ENCODE measurements around the gene PITPNC1.
"Not testable (repeated sequence)": the region's sequence is repeated elsewhere in the genome, so short reads cannot be mapped to it uniquely, and the experiment has no call there.

PITPNC1 gene

GRCh38 chr17:67557921-67558320, 180.8 kb downstream of the PITPNC1 start:
- no peak for DNase-seq

- DNase-seq = no peak
Measured at GRCh38 chr17:67558740-67559380, 181.8 kb downstream of the PITPNC1 start.

- DNase-seq = no peak
Measured at GRCh38 chr17:67559381-67559966, 182.4 kb downstream of the PITPNC1 start.

DNA sequence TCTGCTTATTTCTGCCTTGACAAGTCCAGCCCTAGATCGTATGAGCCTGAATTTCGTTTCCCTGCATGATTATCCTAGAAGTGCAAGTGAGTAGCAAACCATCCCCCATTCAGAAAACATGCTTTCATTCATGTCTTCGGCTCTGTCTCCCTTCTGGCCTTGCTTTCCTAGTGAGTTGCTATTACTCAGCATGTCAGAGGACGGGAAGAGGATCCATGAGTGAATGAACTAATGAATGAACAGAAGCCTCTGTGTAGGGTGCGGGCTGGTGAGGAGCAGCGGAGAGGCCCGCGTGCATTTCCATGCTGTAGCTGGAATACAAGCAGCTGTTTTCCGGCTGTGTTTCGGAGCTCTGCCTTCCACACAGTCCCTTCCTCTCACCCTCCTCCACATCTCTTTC, 184.9 kb downstream of the PITPNC1 start:
- no peak for DNase-seq

DNA sequence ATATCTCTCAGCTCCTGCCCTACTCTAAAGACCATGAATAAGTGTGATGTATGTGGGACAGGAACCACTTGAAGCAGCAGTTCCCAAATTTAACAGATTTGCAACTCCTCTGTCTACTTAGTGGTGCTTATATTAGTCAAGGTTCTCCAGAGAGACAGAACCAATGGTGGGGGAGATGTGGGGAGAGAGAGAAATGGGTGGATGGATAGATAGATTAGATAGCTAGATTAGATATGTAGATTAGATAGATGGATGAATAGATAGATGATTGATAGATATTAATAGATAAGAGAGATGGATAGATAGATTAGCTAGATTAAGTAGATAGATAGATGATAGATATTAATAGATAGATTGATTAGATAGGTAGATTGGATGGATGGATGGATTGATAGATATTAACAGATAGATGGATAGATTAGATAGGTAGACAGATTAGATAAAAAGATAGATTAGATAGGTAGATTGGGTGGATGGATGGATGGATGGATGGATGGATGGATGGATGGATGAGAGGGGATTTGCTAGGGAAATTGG, 186.7 kb downstream of the PITPNC1 start:
- DNase-seq = no peak

DNA sequence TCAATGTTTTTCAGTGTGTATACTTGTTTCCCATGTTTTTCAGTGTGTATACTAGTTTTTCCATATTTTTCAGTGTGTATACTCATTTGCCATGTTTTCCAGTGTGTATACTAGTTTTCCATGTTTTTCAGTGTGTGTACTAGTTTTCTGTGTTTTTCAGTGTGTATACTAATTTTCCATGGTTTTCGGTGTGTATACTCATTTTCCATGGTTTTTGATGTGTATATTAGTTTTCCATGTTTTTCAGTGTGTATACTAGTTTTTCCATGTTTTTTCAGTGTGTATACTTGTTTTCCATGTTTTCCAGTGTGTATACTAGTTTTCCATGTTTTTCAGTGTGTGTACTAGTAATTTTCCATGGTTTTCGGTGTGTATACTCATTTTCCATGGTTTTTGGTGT, 188.0 kb downstream of the PITPNC1 start:
- DNase-seq = no peak

- no peak for DNase-seq
Measured at GRCh38 chr17:67566656-67567055, 189.6 kb downstream of the PITPNC1 start.

DNA sequence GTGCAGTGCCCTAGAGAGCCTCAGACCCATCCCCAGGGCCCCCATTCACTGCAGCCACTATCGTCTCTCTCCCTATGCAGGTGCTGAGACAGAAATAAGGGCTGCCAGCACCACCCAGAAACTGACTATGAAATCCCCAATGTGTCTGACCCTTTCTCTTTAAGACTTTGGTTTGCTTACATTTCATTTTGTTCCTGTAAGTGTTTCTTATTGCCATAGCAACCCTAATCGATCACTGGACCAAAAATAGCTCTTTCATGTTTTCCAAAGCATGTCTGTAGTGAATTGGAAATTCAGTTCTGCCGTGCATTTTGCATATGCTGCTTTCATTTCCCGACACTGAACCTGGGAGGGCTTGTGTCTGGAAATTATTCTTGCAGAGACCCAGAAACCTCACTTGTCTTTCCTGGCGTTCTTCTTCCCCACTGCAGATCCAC, 192.0 kb downstream of the PITPNC1 start:
- no peak for DNase-seq

DNA sequence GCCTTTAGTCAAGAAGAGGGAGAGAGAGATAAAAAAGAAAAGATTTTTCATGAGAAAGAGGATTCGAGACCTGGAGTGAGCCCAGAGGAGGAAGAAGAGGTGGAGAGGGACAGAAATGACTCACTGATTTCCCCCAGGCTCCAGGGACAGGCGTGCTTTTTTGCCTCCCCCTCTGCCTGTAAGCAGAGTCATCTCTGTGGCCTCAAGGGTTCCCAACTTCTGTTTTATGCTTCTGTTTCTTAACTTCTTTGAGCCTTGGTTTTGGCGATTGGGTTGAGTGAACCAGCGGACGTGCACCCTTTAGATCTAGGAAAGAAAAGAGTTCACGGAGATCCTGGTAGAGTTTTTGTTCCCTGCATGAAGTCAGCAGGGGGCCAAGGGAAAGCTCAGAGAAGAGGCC, 192.8 kb downstream of the PITPNC1 start:
- peak; percentile 90 for DNase-seq

GRCh38 chr17:67570797-67571196, 193.7 kb downstream of the PITPNC1 start:
- DNase-seq = no peak

GRCh38 chr17:67571478-67571877, 194.4 kb downstream of the PITPNC1 start:
- no peak for DNase-seq

DNA sequence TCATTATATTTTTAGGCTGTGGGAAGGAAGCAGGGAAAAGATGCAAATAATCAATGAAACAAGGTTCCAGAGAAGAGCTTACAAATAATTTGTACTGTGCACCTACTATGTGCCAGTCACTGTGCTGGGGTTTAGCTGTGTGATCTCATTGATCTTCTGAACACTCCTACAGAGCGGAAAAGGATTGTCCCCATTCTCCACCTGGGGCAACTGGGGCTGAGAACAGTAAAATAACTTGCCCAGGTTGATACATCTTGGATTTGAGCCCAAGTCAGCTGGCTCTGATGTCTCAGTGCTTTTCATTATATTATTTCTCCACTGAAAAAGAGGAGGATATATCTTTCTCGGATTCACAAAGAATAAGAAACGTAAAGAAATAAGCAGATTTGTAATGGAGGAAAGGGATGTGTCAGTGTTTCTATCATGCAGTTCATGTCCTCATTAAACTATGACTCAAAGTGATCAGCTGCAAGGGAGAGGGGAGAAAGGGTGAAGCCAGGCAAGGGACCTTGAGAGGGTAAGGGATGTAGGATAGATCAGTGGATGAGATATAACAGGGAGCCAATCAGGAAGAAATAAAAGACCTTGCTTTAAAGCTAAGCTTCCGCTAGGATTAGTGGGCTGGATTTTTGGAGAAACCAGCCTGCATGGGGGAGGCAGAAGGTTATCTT, 197.0 kb downstream of the PITPNC1 start:
- DNase-seq = no peak

GRCh38 chr17:67574658-67575293, 197.7 kb downstream of the PITPNC1 start:
- no peak for DNase-seq

- DNase-seq = no peak
Measured at GRCh38 chr17:67575325-67575724, 198.2 kb downstream of the PITPNC1 start.

DNA sequence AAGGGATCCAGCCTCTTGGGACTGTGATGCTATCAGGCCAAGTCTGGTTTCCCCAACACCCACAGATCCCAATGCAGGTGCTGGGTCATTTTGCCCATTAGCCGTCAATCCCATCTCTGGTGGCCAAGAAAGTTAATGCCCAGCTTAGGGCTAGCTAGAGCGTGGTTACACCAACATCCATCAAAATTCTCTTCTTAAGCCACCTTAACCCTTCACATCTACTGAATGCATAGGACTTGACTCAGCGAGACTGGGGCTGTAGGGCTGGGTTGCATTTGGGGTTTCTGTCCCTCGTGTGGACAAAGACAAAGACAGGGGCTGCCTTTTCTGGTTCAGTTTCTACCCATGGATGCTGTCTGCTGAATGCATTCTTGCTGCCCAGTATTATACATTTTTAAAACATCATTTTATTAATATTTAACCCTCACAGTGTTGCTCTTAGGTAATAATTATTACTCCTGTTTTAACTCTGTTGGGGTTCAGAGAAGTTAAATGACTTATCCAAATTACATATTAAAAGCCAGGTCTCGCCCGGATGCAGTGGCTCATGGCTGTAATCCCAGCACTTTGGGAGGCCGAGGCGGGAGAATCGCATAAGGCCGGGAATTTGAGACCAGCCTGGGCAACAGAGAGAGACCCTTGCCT, 199.5 kb downstream of the PITPNC1 start:
- no peak for DNase-seq

- DNase-seq = no peak
Measured at GRCh38 chr17:67577429-67578141, 200.5 kb downstream of the PITPNC1 start.

GRCh38 chr17:67578142-67578457, 201.0 kb downstream of the PITPNC1 start:
- DNase-seq = peak; percentile 42

- DNase-seq = not testable (repeated sequence)
Measured at GRCh38 chr17:67578679-67579405, 201.8 kb downstream of the PITPNC1 start.

DNA sequence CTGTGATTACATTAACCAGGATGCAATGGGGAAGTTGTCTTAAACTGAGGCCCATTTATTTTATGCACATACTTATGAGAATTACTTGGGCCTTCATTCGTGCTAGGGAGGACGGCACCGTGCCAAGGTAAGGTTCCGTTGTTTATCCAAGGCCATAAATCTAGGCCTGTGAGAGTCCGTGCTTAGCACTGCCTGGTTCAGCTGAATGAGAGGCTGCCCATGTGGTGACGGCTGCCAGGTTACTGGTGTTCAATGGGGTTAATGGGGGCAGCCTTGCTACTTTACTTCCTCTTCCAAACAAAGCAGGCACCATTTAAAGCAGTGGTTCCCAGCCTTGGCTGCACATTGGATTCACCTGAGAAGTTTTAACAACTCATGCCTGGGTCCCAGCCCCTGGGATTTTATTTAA, 205.6 kb downstream of the PITPNC1 start:
- DNase-seq = no peak

DNA sequence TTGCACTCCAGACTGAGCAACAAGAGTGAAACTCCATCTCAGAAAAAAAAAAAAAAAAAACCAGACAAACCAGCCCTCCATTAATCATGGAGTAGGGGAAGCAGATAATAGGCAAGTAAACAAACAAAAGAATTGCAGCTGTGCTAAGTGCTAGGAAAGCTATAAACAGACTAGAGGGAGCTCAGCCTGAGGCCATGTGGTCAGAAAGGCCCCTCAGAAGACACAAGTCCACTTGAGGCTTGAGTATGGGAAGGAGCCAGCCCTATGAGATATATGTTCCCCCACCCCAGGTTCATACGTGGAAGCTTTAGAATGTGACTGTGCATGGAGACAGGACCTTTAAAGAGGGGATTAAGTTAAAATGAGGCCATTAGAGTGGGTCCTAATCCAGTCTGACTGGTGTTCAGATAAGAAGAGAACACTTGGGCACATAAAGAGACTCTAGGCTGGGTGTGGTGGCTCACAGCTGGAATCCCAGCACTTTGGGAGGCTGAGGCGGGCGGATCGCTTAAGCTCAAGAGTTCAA, 208.1 kb downstream of the PITPNC1 start:
- no peak for DNase-seq

DNA sequence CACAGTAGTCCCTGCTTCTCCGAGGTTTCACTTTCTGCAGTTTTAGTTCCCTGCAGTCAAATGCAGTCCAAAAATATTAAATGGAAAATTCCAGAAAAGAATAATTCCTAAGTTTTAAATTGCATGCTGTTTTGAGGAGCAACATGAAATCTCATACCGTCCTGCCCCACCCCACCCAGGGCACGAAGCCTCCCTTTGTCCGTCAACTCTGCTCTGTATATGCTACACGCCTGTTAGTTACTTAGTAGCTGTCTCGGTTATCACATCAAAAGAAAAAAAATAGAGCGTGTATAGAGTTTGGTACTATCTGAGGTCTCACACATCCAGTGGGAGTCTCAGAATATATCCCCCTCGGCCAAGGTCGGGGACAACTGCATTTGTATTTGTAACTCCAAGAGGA, 211.2 kb downstream of the PITPNC1 start:
- DNase-seq = no peak
